Activated CD8-positive, alpha-beta memory T cell treated with anti-CD3 and anti-CD28 coated beads, Interleukin-2, amount 50 U/mL, for 1 hour (primary cell): ENCODE data around the gene MTA3.

Experiments used
- DNase-seq: peaks from one replicate; pipeline ENCODE4 v3.0.0-alpha.2; 2020; ENCODE audit errors: extremely low read depth

The MTA3 gene

GRCh38 chr2:42804338-42804737, 235.9 kb downstream of the MTA3 start:
- no peak for DNase-seq

- no peak for DNase-seq
These were observed 236.5 kb downstream of the MTA3 start for GRCh38 chr2:42804891-42805290.
